Right forelimb (tissue), 1 donor: ENCODE results near the gene MTMR4.
"Not testable (repeated sequence)": the region's sequence is repeated elsewhere in the genome, so short reads cannot be mapped to it uniquely, and the experiment has no call there.

Experiments used
- DNase-seq: peaks from one replicate; pipeline ENCODE4 v3.0.0-alpha.2; 2018

MTMR4 gene

DNA sequence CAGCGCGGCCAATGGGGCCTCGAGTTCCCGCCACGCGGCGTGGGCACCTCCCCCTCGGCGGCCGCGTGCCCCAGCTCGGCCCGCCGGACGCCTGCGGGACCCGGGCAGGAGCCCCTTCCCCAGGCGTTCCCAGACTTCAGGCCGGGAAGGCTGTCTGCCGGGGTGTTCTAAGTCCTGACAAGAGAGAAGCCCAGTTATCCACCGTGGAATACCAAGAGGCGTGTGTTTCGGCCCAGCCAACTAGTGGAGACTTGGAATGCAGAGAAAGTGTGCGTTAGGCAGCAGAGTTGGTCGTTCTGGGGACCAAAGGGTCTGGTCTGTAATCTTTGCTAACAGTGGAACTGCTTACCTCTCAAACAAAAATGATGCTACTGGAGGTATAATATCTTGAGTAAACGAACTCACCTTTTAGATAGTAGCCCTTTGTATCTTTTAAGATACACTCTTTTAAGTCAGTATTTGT lies 26.0 kb downstream of the MTMR4 start:
- DNase-seq, result no peak

DNA sequence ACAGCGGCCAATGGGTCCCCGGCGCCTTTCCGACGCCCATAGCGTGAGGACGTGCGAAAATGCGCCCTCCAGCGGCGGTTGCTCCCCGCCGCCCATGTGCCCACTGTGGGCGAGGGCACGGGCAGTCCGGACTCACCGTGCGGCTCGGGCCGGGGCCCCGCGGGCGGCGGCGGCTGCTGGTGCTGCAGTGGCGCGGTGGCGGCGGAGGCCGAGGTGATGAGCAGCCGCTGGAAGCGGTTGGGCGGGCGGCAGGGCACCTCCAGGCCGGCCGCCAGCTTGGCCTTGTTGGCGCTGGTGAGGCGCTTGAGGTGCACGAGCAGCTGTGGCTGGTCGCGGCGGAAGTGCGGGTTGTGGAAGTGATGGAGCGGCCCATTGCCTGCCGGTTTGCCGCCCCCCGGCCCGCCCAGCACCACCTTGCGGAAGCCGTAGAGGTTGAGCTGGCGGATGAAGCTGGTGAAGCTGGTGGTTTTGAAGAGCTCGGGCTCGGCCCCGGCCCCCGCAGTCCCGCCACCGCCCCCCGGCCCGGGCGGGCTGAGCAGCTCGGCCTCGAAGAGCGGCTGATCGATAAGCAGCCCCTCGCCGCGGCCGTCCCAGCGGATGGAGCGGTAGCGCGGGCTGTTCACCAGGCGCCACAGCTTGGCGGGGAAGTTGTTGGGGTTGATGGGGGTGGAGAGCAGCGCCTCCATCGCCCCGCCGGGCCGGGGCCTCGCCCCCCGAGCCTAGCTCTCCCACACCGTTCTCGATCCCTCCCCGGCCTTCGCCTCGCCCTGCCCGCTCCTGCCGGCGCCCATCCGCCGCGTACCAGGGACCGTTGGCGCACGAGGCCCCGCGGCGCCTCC lies 26.6 kb downstream of the MTMR4 start, which contains the start of gene HSF5:
Gene HSF5, minus strand, starts transcription at position 820 of the 839 bp plus-strand sequence. Its CDS starts 134 bp downstream, at position 686.
- peak; percentile 70 for DNase-seq

- DNase-seq, result no peak
These were observed 29.8 kb downstream of the MTMR4 start for GRCh38 chr17:58484600-58484999.

- DNase-seq, result not testable (repeated sequence)
These were observed 32.6 kb downstream of the MTMR4 start for GRCh38 chr17:58481798-58482197.

- DNase-seq, result no peak
These were observed 34.3 kb downstream of the MTMR4 start for GRCh38 chr17:58480090-58480489.

GRCh38 chr17:58476812-58477211 lies 37.6 kb downstream of the MTMR4 start:
- no peak for DNase-seq

GRCh38 chr17:58475985-58476384 lies 38.5 kb downstream of the MTMR4 start:
- no peak for DNase-seq

- no peak for DNase-seq
These were observed 44.1 kb downstream of the MTMR4 start for GRCh38 chr17:58470356-58470755.

DNA sequence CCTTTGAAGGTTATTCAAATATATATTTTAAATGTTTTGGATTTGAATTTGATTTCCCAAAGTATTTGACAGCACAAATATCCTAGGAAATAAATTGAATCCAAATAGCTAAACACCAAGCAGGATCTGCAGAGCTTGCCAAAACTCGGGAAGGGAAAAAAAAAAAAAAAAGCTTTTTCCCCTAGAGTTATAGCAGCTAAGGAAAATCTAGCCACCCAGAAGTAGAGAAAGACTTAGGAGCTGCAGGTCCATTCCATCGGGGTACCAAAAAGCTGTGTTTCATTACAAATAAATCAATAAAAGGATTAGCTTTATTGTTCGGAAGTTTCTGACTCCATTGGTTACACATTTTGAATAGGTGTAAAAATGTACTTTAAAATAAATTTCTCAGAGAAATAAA lies 45.5 kb downstream of the MTMR4 start:
- DNase-seq, result no peak

- DNase-seq, result no peak
These were observed 58.9 kb downstream of the MTMR4 start for GRCh38 chr17:58455491-58455890.

- no peak for DNase-seq
These were observed 61.7 kb downstream of the MTMR4 start for GRCh38 chr17:58452738-58453137.

GRCh38 chr17:58447039-58447975 lies 67.1 kb downstream of the MTMR4 start:
- peak; percentile 50 for DNase-seq

GRCh38 chr17:58446086-58446485 lies 68.4 kb downstream of the MTMR4 start:
- DNase-seq, result no peak
